Thyroid gland (tissue), 4 donors: Measurements from ENCODE around the gene GRIFIN. TPM values are rescaled to one million over a fixed set of nuclear protein-coding genes. Genes with fewer than 3 reads are reported as not detected.
A peak's percentile ranks its signal among the peaks of the same experiment; 100 is the strongest.

Experiments used
- DNase-seq, 2 donors: peaks; one replicate each; pipeline ENCODE4 v3.0.0-alpha.2; 2019
- H3K27ac ChIP-seq, 3 donors: fragments of 200-600 bp; sonication (generic); 1 replicate in 2 of 3; 2 replicates in 1 of 3; pipeline ENCODE4 v1.5.1; 2016 to 2019; ENCODE audit warnings: mild to moderate bottlenecking in 1 of 3, moderate library complexity in 1 of 3
- H3K27me3 ChIP-seq: fragments of 200-600 bp; sonication (generic); one replicate; pipeline ENCODE4 v1.5.1; 2019
- H3K36me3 ChIP-seq, 2 donors: fragments of 200-600 bp; sonication (generic); one replicate each; pipeline ENCODE4 v1.5.1; 2016 to 2019
- H3K4me1 ChIP-seq, 2 donors: fragments of 200-600 bp; sonication (generic); one replicate each; pipeline ENCODE4 v1.5.1; 2017 to 2019
- H3K4me3 ChIP-seq, 3 donors: fragments of 200-600 bp; sonication (generic); replicated peaks in 1 of 3; 1 replicate in 2 of 3; 2 replicates in 1 of 3; pipeline ENCODE4 v1.5.1; 2016; ENCODE audit warnings: mild to moderate bottlenecking in 1 of 3
- H3K9me3 ChIP-seq: fragments of 200-600 bp; sonication (generic); one replicate; pipeline ENCODE4 v1.5.1; 2017
- POLR2A ChIP-seq, 2 donors: fragments of 450-650 bp; IDR thresholded peaks; one replicate each; pipeline ENCODE4 v1.6.1; 2017; ENCODE audit warnings: antibody characterized with exemption in 2 of 2, mild to moderate bottlenecking in 2 of 2, moderate library complexity in 1 of 2
- WGBS, 2 donors: methylation state at CpG; one replicate each; pipeline ENCODE4 v1.1.5; 2017; 5-methylcytosine and 5-hydroxymethylcytosine counted together
- intact Hi-C: fragments of 100-400 bp; cut with DNase I; formaldehyde crosslinking; loops from one replicate; pipeline ENCODE4 v1.15.1; 2023
- total RNA-seq, 4 donors: library from RNA; depleted of rRNA; stranded (reverse); fragments of >200 nt; gene quantifications; one replicate each; pipeline ENCODE4 v1.2.3, GENCODE V29; 2016
- TF ChIP-seq, protein P1 (sequence below), 6 experiments: fragments of 200-600 bp in 3 of 6; fragments of 450-650 bp in 3 of 6; sonication (generic) in 3 of 6; IDR thresholded peaks; one replicate each; pipeline ENCODE4 v1.5.1; 2016 to 2019; ENCODE audit warnings: antibody characterized with exemption in 6 of 6, mild to moderate bottlenecking in 2 of 6, inconsistent platforms in 1 of 6, moderate library complexity in 1 of 6

GRIFIN gene
- total RNA-seq, 4 donors from 2014 or later: not detected

DNA sequence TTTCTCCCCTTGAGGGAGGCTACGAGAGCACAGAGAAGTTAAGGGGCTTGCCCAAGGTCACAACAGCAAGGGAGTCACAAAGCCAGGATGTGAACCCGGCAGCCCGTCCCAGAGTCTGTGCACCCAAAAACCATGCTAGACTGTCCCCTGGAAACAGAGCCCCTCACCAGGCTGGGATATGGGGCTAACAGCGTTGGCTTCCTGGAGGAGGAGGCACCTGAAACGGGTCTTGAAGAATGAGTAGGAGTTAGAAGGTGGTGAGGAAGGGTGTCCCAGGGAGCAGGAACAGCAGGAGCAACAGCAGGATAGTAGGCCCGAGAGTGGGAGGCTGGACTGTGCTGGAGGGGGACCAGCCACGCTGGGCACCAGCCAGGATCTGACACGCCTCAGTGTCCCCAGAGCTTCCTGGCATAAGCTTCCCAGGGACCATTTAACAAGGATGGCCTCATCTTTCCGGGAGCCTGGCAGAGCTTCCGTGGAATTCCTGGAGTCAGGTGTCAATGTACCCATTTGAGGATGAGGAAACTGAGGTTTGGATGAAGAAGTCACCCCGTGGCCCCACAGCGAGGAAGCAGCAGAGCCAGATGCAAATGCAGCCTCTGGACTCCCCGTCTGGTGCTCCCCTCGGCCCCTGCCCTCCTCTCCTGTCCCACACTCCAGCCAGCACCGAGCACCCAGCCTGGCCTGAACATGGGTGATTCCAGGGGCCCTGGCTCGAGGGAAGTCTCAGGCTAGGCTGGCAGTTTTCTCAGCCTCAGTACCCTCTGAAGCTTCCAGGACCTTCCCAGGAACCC is 3.3 kb upstream of the GRIFIN start:
- no peaks in the 10 kb centered on the region for H3K27me3 ChIP-seq
- H3K27ac ChIP-seq: no peak overlapping the region
- no peak for DNase-seq
- intact Hi-C loops: loop anchor here (5.0 kb wide), 1 partner anchor 73 kb away; no protein-coding TSS in a partner anchor
- 79 to 85% methylated on average over 14 to 16 of the region's 16 CpGs for WGBS, 2 donors
- no peaks in the 10 kb centered on the region for H3K36me3 ChIP-seq
- no peak for TF ChIP-seq POLR2A (IDR thresholded peaks at IDR 0.05)
- TF ChIP-seq, protein P1, sequence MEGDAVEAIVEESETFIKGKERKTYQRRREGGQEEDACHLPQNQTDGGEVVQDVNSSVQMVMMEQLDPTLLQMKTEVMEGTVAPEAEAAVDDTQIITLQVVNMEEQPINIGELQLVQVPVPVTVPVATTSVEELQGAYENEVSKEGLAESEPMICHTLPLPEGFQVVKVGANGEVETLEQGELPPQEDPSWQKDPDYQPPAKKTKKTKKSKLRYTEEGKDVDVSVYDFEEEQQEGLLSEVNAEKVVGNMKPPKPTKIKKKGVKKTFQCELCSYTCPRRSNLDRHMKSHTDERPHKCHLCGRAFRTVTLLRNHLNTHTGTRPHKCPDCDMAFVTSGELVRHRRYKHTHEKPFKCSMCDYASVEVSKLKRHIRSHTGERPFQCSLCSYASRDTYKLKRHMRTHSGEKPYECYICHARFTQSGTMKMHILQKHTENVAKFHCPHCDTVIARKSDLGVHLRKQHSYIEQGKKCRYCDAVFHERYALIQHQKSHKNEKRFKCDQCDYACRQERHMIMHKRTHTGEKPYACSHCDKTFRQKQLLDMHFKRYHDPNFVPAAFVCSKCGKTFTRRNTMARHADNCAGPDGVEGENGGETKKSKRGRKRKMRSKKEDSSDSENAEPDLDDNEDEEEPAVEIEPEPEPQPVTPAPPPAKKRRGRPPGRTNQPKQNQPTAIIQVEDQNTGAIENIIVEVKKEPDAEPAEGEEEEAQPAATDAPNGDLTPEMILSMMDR (IDR thresholded peaks at IDR 0.05): no peak
- H3K4me1 ChIP-seq: peaks cover 0 to 16% of the 10 kb centered on the region in 2 donors
- no peaks in the 10 kb centered on the region for H3K9me3 ChIP-seq
- H3K4me3 ChIP-seq: no peak overlapping the region

DNA sequence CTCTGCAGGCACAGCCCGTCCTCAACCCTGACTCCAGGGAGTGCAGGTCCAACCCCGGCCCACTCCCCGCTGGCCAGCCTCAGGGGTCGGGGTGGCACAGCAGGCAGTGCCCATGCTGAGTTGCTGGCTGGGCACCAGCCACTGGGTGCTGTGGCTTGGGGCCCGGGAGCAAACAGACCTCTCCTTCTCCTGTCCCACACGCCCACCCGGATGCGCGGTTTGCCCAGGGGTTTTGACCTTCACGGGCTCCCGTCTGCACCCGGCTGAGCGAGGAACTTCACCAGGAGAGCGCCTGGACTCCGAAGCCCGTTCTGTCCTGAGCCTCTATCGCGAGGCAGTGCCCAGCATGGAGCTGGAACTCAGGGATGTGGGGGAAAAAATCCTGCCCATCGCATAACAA is 2.6 kb upstream of the GRIFIN start:
- Histone ChIP-seq H3K4me1 (peaks cover 0 to 16% of the 10 kb centered on the region in 2 donors), H3K9me3 (no peaks in the 10 kb centered on the region), H3K27ac (no peak overlapping the region), H3K27me3 (no peaks in the 10 kb centered on the region), H3K36me3 (no peaks in the 10 kb centered on the region), H3K4me3 (no peak overlapping the region)
- no peak for DNase-seq
- no peak for TF ChIP-seq POLR2A (IDR thresholded peaks at IDR 0.05)
- TF ChIP-seq, protein P1 (IDR thresholded peaks at IDR 0.05): no peak
- WGBS, 2 donors: 51 to 72% methylated on average over 2 to 16 of the region's 19 CpGs
- intact Hi-C loops: no loop called here

DNA sequence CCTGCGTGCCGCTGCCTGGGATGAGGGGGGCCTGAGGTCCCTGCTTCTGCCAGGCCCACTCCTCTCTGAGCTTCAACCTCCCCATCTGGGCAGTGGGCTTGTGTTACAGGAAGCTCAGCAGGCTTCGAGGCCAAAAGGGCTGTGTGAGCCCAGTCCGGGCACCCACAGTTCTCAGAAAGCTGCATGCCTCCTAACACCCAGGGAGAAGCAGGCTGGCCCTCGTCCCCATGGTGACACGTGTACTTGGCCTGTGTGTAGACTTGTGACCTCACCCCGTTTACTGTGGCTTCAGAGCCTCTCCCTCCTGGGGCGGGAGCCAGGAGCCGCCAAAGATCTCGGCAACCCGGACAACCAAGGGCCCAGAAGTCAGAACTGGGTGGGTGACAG is 2.2 kb upstream of the GRIFIN start:
- no peaks in the 10 kb centered on the region for H3K27me3 ChIP-seq
- no peaks in the 10 kb centered on the region for H3K9me3 ChIP-seq
- H3K4me3 ChIP-seq: no peak overlapping the region
- DNase-seq: peak; percentile 10 to 12
- peaks cover 0 to 16% of the 10 kb centered on the region in 2 donors for H3K4me1 ChIP-seq
- no peak for TF ChIP-seq POLR2A (IDR thresholded peaks at IDR 0.05)
- TF ChIP-seq, protein P1 (IDR thresholded peaks at IDR 0.05): no peak
- WGBS, 2 donors: 59% methylated on average over 8 of the region's 11 CpGs; no CpG with 5 or more reads in 1 of the 2 donors
- no peaks in the 10 kb centered on the region for H3K36me3 ChIP-seq
- intact Hi-C loops: no loop called here
- H3K27ac ChIP-seq: no peak overlapping the region

DNA sequence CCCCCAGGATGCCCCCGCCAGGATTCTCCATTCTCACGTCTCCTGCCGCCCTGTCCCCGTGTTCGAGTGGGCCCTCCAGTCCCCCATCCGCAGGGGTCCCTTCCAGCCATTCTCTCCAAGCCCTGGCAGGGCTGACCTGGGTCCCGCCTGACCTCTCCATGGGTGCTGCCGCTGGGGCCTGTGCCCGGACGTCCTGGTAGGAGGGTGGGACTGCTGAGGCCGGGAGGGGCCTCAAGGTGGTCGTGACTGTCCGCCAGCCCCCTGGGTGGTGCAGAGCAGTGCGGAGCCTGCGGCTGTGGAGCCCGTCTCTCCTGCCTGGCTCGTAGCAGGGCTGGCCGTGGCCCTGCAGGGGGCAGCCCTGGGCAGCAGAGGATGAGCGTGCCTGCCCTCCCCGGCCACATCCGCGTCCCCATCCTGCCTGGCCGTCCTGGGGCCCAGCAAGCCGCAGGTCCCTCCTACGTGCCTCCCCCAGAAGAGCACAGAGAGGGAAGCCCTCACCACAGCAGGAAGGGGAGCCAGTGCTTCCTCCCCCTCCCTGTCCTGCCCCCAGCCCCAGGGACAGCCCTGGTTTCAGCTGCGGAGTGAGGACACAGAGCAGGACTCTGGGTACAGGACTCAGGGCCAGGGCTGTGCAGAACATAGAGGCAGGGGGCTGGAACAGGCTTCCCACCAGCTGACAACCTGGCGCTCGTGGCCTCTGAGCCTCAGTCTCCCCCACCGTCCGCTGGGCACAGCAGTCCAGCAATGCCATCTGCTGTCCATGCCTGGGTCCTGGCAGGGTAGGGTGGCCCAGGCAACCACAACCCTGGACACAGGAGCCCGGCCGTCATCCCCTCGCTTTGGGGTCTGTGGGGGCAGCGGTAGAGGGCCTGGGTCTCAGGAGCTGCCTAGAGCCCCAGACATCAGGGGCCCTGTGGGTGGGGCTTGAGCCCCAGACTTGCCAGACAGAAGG is 1.5 kb upstream of the GRIFIN start:
- Histone ChIP-seq H3K4me1 (peaks cover 0 to 16% of the 10 kb centered on the region in 2 donors), H3K27ac (no peak overlapping the region), H3K36me3 (no peaks in the 10 kb centered on the region), H3K27me3 (no peaks in the 10 kb centered on the region), H3K4me3 (no peak overlapping the region), H3K9me3 (no peaks in the 10 kb centered on the region)
- peak; percentile 30 to 35 for DNase-seq
- intact Hi-C loops: no loop called here
- TF ChIP-seq POLR2A (IDR thresholded peaks at IDR 0.05): no peak
- TF ChIP-seq, protein P1 (IDR thresholded peaks at IDR 0.05): peak in 5 of 6 experiments; percentile 43 to 69 (median 56)
- 19 to 71% methylated on average over 8 to 19 of the region's 34 CpGs for WGBS, 2 donors
